HepG2 (cell line): ENCODE measurements around the gene ZBBX. TPM values are rescaled to one million over a fixed set of nuclear protein-coding genes. Genes with fewer than 3 reads are reported as not detected.

Experiments
- BCLAF1 ChIP-seq: fragments of 450-650 bp; IDR thresholded peaks from 2 replicates; pipeline ENCODE4 v1.6.1; 2017; ENCODE audit warnings: mild to moderate bottlenecking
- CHD2 ChIP-seq: IDR thresholded peaks from 2 replicates; pipeline ENCODE4 v1.6.1; 2011; ENCODE audit warnings: low read depth, low read length, improper control_type of control experiment
- EED ChIP-seq: sonication (generic); formaldehyde crosslinking; IDR thresholded peaks from 2 replicates; pipeline ENCODE4 v1.5.0; 2020; ENCODE audit warnings: mild to moderate bottlenecking, missing genetic modification reagents
- FOXC1 ChIP-seq: sonication (generic); formaldehyde crosslinking; IDR thresholded peaks from 2 replicates; pipeline ENCODE4 v1.8.0; 2022; ENCODE audit warnings: mild to moderate bottlenecking, missing genetic modification reagents, borderline replicate concordance
- HMGXB3 ChIP-seq: sonication (generic); formaldehyde crosslinking; IDR thresholded peaks from 2 replicates; pipeline ENCODE4 v1.4.0; 2020; ENCODE audit warnings: missing genetic modification reagents, borderline replicate concordance
- MIER2 ChIP-seq: IDR thresholded peaks from 2 replicates; pipeline ENCODE4 v1.6.1; 2016; ENCODE audit warnings: missing biosample characterization, missing genetic modification reagents
- MXD3 ChIP-seq: IDR thresholded peaks from 2 replicates; pipeline ENCODE4 v1.6.1; 2016; ENCODE audit warnings: mild to moderate bottlenecking, missing biosample characterization, missing genetic modification reagents
- NFRKB ChIP-seq: fragments of 450-650 bp; IDR thresholded peaks from 2 replicates; pipeline ENCODE4 v1.6.1; 2017
- SMYD3 ChIP-seq: sonication (generic); formaldehyde crosslinking; IDR thresholded peaks from 2 replicates; pipeline ENCODE4 v1.8.1; 2023; ENCODE audit warnings: mild to moderate bottlenecking, missing genetic modification reagents
- SP2 ChIP-seq: sonication (generic); formaldehyde crosslinking; IDR thresholded peaks from 2 replicates; pipeline ENCODE4 v1.5.1; 2020; ENCODE audit warnings: mild to moderate bottlenecking, missing genetic modification reagents
- TFE3 ChIP-seq: IDR thresholded peaks from 2 replicates; pipeline ENCODE4 v1.6.1; 2016
- U2AF2 ChIP-seq: fragments of 200-400 bp; formaldehyde crosslinking; IDR thresholded peaks from 2 replicates; pipeline ENCODE4 v1.6.1; 2017; ENCODE audit warnings: low read depth, mild to moderate bottlenecking, low read length
- ZBTB44 ChIP-seq: sonication (generic); formaldehyde crosslinking; IDR thresholded peaks from 2 replicates; pipeline ENCODE4 v1.4.0; 2020; ENCODE audit warnings: missing genetic modification reagents
- ZNF280B ChIP-seq: sonication (generic); formaldehyde crosslinking; IDR thresholded peaks from 2 replicates; pipeline ENCODE4 v1.5.0; 2020; ENCODE audit warnings: missing genetic modification reagents, mild to moderate bottlenecking, borderline replicate concordance
- ZNF550 ChIP-seq: sonication (generic); formaldehyde crosslinking; IDR thresholded peaks from 2 replicates; pipeline ENCODE4 v1.4.0; 2020; ENCODE audit warnings: mild to moderate bottlenecking, missing genetic modification reagents, borderline replicate concordance
- ZNF580 ChIP-seq: IDR thresholded peaks from 2 replicates; pipeline ENCODE4 v1.6.1; 2016; ENCODE audit warnings: low read depth, borderline replicate concordance
- polyA plus RNA-seq, 8 experiments: library from polyadenylated mRNA; depleted of rRNA in 3 of 8; stranded (reverse) in 7 of 8; unstranded in 1 of 8; fragments of >200 nt; fragmentation: Illumina TruSeq in 4 of 8; extraction: Trizol in 4 of 8; gene quantifications; 2 replicates each; pipeline versions ENCODE4 v1.2.1 to v1.2.3, GENCODE V29; 2011 to 2016; ENCODE audit warnings: low read depth in 4 of 8, missing spikeins in 1 of 8, mixed read lengths in 1 of 8; ENCODE audit not compliant: insufficient read depth in 1 of 8
- total RNA-seq, 5 experiments: library from RNA; depleted of rRNA; stranded (reverse); fragments of >200 nt; fragmentation: Illumina TruSeq; extraction: Trizol; gene quantifications; 2 replicates each; pipeline ENCODE4 v1.2.3, GENCODE V29; 2016; ENCODE audit warnings: low read depth in 1 of 5

The ZBBX gene
- total and polyA plus RNA-seq, 2 of the 13 experiments (the other 11 are each of a cell fraction or from before 2014, with no cell fraction given): not detected

GRCh38 chr3:167380004-167380689 lies at the start of gene ZBBX (continued):
- TF ChIP-seq ZNF280B (CRISPR knock-in tag): no peak
- peak; percentile 37; the same call in 1 of the 2 replicates for TF ChIP-seq ZNF580
- 0 out of 2 replicates have a peak, but pooled peaks have one; percentile 54 for TF ChIP-seq SMYD3 (CRISPR knock-in tag)
- 0 out of 2 replicates have a peak, but pooled peaks have one; percentile 23 for TF ChIP-seq FOXC1 (CRISPR knock-in tag)
- no peak for TF ChIP-seq ZBTB44 (CRISPR knock-in tag)
- peak; percentile 67; the same call in 1 of the 2 replicates for TF ChIP-seq HMGXB3 (CRISPR knock-in tag)
- TF ChIP-seq CHD2: 0 out of 2 replicates have a peak, but pooled peaks have one; percentile 37
- TF ChIP-seq MXD3 (CRISPR knock-in tag): no peak
- TF ChIP-seq EED (CRISPR knock-in tag): peak; percentile 31; the same call in 1 of the 2 replicates
- TF ChIP-seq MIER2 (CRISPR knock-in tag): no peak
- TF ChIP-seq BCLAF1: no peak
- no peak for TF ChIP-seq TFE3 (CRISPR knock-in tag)
- no peak for TF ChIP-seq ZNF550 (CRISPR knock-in tag)
- TF ChIP-seq NFRKB: no peak
- TF ChIP-seq U2AF2: peak; percentile 98
- no peak for TF ChIP-seq SP2 (CRISPR knock-in tag)
